DMS53 (cell line): ENCODE results near the gene KIF18B.
A peak's percentile ranks its signal among the peaks of the same experiment; 100 is the strongest.

Experiments used
- DNase-seq: peaks from one replicate; lab custom pipeline; 2025; lab: John Stamatoyannopoulos, UW

Gene KIF18B

DNA sequence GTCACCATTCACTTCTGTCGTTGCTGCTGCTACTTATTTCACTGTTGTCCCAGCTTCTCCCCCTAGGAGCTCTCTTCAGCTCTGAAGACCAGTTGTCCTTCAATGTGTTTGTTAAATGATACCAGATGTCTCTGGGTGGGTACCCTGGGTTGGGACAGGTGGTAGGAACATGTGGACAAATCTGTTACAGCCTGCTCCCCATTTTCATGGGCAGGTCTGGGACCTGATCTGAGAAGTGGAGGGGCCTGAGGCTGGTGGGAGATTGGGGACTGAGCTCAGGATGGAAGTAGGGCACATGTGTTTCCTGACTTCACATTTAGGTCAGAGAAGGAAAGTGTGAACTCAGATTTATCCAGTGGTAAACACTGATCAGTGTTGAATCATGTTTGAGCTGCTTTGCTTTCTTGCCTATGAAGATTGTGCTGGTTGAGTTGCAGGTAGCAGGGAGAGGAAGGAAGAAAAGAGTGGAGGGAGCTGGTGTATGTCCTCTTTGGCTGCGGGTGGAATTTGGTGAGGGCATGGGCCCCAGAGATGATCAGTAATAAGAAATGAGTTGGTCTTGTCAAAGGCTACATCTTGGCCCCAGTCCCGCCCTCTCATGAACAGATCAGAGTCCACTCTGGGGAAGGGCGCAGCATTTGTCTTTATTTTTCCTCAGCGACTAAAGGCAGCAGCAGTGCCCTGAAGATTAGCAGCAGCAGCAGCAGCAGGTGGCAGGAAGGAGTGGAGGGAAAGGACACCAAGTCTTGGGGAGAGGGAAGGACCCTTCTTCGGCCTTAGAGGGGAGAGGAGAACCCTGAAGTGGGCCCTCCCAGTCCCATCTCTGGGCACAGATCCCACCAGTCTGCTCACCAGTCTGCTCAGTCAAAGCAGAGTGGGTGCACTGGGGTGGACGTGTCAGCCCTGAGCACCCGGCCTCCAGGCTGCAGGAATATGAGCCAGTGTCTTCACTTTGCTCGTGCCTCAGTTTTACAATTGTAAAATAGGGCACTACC is 42.3 kb downstream of the KIF18B start:
- DNase-seq: no peak

DNA sequence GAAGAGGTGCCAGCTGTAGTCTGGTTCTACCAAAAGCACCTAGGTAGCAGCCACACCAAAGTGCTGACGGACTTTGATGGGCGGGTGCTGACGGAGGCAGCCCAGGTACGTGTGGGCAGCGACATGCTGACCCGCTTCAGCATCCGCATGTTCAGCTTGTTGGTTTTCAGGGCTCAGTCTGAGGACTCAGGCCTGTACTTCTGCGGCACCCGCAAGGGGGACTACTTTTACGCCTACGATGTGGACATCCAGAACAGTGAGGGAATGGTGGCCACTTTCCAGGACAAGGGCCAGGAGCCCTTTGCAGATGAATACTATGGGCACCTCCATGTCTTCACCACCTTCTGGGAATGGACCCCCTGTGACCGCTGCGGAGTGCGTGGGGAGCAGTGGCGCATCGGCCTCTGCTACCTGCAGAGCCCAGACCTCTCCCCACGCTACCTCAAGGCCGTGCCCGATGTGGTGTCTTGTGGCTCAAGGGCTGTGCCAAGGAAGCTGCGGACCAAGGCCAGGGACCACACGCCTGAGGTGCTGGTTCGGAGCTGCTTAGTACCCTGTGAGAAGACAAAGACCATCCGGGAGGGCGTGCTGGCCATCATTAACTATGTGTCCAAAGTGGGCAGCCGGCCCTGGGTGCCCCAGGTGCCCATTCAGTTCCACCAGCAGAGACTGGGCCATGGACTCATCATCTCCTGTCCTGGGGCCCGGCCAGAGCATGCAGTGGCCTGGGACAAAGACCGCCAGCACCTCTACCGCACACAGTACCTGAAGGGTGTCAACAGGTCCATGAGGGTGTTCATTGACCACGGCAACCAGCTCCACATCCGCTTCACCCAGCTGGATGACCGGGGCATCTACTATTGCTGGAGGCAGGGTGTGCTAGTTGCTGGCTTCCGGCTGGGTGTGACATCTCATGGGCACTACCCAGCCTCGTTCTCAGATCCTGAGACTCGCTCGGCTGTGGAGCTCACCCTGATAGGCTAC is 43.3 kb downstream of the KIF18B start:
- DNase-seq: no peak

DNA sequence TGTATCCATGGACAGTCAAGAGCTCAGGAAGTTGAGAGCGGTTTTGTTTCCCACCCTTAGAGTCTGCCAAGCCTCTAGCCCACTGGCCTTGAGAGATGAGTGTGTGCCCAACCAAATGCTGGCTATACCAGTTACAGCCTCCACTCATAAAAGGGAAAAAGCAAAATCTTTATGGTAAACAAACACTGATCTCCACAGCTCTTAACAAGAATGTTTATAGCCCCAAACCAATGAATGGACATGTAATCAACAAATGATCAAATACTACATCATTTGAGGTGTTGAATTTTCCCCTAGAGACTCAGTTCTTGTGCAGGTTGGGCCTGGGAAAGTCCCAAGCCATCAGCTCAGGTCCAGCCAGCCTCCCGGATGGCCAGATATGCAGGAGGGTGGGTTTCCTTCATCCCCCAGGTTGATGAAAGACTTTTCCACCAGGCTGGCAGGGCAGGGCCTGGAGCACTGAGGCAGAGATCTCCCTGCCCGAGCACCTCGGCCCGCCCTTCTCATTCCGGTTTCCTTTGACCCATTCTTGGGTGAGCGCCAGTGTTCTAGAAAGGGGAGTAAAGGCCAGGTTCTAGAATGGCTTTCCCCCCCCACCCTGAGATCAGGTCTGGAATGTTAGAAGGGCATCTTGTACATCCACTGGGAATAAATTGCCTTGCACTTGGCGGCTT is 44.4 kb downstream of the KIF18B start:
- DNase-seq: no peak

DNA sequence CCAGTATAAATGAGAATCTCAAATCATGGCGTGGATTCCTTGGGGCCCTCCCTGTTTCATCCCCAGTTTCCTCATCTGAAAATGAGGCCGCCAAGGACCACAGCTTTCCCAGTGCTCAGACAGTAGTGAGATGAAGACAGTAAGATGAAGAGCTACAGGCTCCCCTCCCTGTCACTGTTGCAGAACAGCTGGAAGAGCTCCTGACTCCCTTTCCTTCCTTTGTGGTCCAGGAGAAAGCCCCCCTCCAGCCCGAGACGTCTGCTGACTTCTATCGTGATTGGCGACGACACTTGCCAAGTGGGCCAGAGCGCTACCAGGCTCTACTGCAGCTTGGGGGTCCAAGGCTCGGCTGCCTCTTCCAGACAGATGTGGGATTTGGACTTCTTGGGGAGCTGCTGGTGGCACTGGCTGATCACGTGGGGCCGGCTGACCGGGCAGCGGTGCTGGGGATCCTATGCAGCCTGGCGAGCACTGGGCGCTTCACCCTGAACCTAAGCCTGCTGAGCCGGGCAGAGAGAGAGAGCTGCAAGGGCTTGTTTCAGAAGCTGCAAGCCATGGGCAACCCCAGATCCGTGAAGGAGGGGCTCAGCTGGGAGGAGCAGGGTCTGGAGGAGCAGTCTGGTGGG is 45.3 kb downstream of the KIF18B start:
- no peak for DNase-seq

DNA sequence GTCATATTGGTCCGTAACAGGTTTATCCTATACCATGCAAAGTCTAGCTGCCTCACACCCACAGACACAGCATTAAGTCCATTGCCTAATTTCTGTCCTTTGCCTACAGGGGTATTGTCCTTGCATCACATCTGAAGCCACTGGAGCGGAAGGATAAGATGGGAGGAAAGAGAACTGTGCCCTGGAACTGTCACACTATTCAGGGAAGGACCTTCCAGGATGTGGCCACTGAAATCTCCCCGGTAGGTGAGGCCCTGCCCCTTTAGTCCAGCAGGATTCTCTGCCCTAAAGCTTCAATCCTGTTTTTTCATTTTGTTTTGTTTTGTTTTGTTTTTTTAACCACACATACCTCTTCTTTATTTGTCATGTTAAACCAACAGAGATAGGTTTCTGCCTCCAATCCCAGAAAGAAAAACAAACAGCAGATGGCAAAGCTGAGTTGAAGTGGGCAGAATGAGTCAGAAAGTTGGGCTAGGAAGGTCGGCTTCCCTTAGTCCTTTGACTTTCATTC is 46.1 kb downstream of the KIF18B start:
- DNase-seq: peak; percentile 98

DNA sequence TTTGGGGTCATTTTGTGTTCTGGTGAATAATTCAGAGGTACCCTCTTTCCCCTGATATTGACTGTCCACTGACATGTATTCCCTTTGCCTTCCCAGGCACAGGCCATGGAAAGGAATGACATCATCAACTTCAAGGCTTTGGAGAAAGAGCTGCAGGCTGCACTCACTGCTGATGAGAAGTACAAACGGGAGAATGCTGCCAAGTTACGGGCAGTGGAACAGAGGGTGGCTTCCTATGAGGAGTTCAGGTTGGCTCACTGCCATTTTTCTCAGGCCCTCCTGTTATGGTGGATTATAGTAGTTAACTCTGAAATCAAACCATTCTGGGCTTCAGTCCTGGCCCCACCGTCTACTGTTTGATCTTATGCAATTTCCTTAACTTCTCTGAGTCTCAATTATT is 46.7 kb downstream of the KIF18B start:
- peak; percentile 93 for DNase-seq

DNA sequence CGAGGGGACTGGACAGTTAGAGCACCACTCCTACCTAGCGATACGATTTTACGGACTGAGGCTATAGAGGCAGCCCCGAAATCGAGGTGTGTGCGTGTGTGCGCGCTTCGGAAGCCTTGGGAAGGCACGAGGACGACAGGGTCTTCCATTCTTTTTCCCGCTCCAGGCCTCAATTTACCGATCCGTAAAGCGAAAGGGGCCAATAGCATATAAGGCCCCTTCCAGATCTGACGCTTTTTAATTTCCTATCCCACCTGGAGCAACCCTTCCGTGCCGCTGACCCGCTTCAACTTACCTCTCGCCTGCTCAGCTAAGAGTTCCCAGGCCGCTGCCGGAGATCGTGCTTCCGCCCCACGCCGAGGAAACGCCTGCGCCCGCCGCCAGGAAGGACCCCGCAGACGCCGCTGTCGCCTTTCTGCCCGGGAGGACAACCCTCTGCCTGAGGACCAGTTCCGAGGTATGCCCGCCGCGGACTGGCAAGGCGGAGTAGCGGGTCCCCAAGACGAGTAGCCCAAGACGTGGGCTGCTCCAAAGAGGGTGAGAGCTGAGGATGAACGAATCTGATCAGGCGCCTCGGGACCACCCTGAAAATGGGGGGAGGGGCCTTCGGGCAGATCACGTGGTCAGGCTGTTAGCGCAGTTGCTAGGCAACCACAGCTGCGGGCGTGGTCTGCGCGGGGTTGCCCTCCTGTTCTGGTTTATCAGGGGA is 48.3 kb downstream of the KIF18B start, which contains the start of gene EFTUD2:
Gene EFTUD2 (minus strand): TSS at position 372 of the 709 bp plus-strand sequence. CDS start 4,924 bp downstream, outside the sequence.
- DNase-seq: peak; percentile 97

DNA sequence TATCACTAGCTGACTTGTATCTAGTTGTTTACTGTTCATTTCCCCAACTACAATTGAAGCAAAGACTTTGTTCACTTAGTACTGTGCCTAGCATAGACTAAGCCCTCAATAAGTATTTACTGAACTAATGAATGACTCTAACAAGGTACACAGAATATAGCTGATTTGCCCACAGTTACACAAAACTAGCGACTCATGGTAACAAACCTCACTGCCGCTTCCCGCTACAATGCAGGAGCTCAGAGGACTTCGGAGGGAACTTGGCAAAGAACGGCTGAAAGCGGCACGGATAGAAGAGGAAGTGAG is 48.9 kb downstream of the KIF18B start:
- peak; percentile 78 for DNase-seq

DNA sequence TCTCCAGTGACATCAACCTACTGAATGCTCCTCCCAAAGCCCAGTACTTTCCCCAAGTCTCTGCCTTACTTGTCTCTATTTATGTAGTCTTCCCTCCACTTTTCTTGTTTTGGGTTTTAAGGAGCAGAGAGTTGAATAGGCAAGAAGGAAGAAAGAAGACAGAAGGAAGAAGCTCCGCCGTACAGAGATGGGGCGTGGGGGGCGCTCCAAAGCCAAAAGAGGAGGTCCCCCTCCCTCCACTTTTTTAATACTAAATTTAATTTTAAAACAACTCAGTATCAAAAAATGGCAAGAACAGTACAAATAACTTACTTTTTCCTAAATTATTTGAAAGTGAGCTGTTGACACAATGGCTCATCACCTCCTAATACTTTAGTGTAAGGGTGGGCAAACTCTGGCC is 52.9 kb downstream of the KIF18B start:
- no peak for DNase-seq

DNA sequence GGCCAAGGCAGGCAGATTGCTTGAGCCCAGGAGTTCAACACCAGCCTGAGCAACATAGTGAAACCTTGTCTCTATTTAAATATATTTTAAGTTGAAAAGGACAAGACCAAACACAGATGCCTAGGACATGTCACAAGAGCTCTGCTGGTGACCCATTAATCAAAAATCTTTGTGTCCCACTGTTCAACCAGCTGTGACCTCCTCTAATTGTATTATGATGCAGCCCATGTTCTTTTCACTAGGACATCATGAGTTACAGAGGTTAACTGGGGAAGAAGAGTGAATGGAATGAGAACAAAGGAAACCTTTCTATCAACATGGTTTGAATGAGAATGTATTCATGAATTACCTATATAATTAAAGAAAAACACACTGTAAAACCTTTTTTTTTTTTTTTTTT is 55.3 kb downstream of the KIF18B start:
- no peak for DNase-seq

DNA sequence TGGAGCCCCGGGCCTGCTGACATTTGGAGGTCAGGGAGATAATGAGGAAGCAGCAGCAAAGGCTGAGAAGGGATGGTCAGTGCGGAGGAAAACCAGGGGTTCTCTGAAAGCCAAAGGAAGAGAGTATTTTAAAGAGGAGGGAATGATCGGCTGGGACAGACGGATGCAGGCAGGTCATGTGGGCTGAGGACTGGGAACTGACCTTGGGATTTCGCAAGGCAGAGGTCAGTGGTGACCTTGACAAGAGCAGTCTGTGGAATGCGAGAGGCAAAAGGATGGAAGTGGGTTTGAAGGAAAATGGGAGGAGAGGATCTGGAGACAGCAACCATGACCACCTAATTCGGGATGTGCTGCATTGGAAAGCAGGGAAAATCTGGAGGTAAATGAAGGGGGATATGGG is 58.6 kb downstream of the KIF18B start:
- DNase-seq: no peak

DNA sequence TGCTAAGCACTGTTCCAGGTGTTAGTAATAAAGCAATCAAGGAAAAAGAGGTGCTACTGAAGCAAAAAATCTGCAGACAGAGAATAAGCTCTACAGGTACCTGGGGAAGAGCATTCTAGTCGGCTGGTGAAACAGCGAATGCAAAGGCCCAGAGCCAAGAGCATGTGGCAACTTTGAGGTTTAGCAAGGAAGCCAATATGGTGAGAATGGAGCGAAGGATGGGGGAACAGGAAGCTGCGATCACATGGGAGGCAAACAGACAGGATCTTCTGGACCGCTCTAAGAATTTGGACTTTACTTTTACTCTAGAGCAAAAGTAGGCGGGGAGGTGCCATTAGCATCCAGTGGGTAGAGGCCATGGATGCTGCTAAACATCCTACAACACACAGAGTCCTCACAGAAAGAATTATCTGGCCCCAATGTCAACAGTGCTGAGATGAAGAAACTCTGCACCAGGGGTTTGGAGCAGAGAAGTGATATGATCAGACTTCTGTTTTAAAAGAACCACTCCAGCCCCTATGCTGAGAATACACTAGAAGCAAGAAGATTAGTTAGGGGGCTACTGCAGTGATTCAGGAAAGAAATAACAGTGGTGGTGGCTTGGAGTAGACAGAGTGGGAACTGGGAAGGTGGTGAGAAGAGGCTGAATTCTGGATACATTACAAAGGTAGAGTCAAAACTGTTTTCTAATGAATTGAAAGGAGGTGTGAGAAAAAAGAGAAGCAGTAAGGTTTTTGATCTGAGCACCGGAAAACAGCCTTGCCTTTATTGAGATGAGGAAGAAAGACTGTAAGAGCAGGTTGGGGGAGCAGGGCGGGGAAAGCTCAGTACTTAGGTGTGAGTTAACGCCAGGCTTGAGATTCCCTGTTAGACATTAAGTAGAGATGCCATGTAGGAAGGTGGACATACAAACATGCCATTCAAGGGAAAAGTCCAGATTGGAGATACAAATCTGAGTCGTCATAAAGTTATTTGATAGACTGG is 59.3 kb downstream of the KIF18B start:
- no peak for DNase-seq

DNA sequence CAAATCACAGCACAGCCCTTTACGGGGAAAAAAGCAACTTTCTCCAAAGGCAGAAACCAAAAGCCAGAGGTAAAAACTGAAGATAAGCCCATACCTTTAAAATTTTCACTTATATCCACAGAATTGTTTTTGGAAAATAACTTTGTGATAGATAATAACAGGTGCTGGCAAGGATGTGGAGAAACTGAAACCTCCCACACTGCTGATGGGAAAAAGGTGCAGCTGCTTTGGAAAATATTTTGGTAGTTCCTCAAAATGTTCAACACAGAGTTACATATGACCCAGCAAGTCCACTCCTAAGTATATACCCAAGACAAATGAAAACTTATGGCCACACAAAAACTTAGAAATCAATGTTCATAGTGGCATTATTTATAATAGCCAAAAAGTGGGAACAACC is 60.6 kb downstream of the KIF18B start:
- DNase-seq: no peak

DNA sequence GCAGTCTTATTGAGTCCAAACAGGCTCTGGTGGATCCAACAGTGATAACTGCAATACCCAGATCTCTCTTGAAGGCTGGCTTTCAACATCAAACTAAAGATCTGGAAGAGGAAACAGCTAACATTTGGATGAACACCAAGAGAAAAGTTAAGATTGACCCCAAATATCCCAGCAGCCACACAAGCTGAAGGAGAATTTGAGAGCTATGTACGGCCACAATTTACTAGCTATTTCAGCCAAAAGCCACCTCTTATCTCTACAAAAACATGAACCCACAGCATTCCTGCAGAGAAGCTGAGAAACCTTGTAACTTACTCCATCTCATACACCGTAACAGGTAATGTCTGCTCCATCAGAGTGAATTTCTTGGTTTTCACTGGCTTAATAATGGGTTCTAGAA is 62.6 kb downstream of the KIF18B start:
- DNase-seq: no peak

DNA sequence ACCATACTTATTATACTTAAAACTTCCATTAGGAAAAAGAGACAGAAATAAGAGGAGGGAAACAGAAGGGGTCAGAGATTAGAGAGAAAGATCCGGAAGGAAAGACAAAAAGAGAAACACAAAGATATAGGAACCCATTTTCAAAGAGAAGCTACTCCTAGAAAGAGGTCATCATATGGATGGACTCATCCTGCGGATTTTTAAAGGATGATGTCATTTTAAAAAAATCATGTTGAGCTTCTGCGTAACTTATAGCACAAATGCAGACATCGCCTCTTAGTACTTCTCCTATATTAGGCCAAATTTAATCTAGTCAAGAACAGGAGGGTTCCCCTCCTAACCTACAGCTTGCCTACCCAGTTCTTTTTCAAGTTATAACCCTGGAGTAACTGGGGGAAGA is 66.4 kb downstream of the KIF18B start:
- no peak for DNase-seq

DNA sequence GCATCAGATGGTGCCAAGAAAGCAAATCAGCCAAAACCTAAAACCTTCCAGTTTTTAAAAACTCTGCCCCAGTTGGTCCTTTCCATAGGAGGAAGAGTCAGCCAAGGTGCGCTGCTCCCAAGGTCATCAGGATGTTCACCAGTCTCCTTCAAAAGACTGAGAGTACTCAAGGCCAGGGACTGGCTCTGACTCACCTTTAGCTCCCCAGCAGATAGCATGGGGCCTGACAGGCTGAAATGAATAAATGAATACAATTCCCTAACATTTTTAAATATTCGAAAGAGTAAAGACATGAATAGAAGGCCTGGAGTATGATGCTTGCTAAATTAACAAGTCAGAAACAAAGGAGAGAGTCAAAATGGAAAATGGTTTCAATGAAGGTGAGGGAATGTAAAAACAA is 67.5 kb downstream of the KIF18B start:
- DNase-seq: peak; percentile 12

DNA sequence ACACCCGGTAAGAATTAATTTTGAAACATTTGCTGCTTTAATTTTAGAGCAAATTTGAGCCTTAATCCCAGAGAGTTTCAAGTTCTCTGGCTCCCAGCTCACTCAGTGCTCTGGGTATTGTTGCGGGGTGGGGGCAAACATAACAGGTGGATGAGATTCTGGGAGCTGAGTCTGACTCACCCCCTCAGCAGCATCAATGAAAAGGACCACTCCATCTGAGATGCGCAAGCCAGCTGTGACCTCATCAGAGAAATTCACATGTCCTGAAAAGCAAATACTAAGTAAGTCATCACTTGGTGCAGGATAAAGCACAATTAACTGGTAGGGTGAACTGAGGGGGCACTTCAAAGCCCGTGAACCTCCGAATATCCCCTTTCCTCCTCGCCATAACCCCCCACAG is 68.2 kb downstream of the KIF18B start:
- DNase-seq: peak; percentile 60

DNA sequence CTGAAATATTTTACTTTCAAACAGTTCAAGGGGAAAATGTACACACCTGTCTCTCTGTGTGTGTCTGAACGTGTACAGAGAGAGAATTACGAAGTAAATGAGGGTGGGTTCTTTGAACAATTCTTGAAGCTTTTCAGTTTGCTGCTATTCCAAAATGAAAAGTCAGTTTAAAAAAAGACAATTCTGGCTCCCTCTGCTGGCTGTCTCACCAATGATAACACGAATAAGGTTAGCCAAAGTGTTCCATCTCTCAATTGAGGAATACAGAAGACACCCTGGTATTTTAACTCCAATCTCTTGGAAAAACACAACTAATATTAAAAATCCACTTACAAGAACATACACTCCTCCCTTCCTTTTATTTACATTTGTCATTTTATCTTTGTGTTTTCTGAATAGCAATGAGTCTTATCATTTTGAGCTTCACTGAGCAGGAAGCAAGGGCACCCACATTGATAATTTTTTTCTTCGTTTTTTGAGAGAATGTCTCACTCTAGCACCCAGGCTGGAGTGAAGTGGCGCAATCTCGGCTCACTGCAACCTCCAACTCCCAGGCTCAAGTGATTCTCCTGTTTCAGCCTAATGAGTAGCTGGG is 68.8 kb downstream of the KIF18B start:
- DNase-seq: peak; percentile 60

DNA sequence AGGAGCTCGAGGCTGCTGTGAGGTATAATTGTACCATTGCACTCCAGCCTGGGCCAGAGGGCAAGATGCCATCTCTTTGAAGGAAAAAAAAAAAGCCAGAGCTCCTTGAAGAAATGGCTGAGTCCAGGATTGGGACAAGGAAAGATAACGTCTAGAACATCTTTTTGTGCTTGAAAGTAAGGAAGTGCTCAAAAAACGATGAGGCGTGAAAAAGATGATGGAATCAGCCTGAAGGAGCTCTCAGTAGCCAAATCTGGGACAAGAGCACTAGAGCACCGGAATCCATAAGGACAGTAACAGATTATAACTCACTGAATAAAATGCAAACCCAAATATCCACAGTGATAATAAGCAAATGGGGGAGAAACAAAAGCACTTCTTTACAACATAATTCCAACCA is 70.5 kb downstream of the KIF18B start:
- DNase-seq: no peak
